ENCODE data around the gene GABRA5.

DNA sequence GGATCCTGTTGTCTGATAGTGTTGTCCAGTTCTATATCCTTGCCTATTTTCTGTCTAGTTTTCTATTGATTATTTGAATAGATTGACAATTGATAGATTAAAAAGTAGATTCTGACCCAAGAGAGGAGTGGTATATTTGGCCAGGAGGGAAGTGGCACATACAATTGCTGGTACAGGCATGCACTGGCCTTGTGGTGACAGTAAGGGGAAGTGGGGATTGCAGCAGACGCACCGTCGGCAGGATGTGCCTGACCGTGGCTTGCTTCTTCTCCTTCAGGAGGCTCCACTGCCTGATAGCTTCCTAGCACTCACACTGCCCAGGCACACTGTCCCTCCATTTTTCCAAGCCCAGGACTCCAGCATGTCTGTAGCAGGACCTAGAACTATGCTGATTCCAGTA is 114.6 kb downstream of the GABRA5 start:
- TF ChIP-seq, protein P1, sequence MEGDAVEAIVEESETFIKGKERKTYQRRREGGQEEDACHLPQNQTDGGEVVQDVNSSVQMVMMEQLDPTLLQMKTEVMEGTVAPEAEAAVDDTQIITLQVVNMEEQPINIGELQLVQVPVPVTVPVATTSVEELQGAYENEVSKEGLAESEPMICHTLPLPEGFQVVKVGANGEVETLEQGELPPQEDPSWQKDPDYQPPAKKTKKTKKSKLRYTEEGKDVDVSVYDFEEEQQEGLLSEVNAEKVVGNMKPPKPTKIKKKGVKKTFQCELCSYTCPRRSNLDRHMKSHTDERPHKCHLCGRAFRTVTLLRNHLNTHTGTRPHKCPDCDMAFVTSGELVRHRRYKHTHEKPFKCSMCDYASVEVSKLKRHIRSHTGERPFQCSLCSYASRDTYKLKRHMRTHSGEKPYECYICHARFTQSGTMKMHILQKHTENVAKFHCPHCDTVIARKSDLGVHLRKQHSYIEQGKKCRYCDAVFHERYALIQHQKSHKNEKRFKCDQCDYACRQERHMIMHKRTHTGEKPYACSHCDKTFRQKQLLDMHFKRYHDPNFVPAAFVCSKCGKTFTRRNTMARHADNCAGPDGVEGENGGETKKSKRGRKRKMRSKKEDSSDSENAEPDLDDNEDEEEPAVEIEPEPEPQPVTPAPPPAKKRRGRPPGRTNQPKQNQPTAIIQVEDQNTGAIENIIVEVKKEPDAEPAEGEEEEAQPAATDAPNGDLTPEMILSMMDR (IDR thresholded peaks at IDR 0.05): no peak
- TF ChIP-seq POLR2A (IDR thresholded peaks at IDR 0.05): no peak
- no peak for TF ChIP-seq EP300 (IDR thresholded peaks at IDR 0.05)

Measured in ovary (tissue), 3 donors.